ENCODE data around the gene AP3S1. TPM values are rescaled to one million over a fixed set of nuclear protein-coding genes. Genes with fewer than 3 reads are reported as not detected.

Gene AP3S1
- total and polyA plus RNA-seq, 2 of the 13 experiments (the other 11 are each of a cell fraction or from before 2014, with no cell fraction given): 50.5 to 85.9 TPM

DNA sequence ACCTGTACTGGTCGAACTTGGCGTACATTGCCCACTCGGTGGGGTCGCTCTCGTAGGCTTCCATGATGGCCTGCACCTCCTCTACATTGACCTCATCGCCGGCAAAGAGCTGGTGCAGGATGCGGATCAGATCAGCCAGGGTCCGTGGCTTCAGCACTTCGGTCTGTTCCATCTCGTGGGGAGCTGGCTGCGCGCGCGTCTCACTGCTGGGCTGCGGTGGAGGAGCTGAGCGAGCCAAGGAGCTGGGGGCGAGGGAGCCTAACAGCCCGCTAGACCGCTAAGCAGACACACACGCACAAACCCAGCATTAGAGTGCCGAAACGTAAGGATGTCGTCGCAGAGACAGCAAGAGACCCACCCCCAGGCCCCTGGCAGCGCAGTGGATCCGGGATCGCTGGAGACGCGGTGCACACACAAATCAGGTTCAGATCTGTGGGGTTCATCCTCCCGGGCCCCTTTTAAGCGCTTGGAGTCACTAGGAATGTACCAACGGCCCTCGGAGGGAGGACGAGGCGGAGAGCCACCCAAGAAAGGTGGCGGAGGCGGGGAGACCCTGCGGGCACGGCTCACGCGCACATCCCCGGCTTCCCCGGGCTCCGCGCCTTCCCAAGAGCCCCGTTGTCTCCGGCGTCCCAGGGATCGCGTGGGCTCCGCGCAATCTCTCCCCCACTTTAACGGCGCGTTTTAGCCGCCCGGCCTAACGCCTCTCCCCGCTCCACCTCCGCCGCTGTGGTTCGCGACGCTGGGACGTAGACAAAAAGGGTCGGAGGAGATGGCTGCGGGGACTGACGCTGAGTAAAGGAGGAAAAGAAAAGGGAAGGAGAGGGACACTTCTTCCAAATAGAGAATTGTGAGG is 25.3 kb upstream of the AP3S1 start, which contains the start of gene CDO1 (continued):
- TF ChIP-seq, protein P1, sequence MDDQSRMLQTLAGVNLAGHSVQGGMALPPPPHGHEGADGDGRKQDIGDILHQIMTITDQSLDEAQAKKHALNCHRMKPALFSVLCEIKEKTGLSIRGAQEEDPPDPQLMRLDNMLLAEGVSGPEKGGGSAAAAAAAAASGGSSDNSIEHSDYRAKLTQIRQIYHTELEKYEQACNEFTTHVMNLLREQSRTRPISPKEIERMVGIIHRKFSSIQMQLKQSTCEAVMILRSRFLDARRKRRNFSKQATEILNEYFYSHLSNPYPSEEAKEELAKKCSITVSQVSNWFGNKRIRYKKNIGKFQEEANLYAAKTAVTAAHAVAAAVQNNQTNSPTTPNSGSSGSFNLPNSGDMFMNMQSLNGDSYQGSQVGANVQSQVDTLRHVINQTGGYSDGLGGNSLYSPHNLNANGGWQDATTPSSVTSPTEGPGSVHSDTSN (CRISPR knock-in tag; IDR thresholded peaks at IDR 0.05; ENCODE audit: borderline replicate concordance): 0 out of 2 replicates have a peak, but pooled peaks have one; percentile 22
- TF ChIP-seq TARDBP (CRISPR knock-in tag; IDR thresholded peaks at IDR 0.05): 0 out of 2 replicates have a peak, but pooled peaks have one; percentile 6
- TF ChIP-seq ATF7-NPFF (CRISPR knock-in tag; IDR thresholded peaks at IDR 0.05; ENCODE audit: low read depth): 0 out of 2 replicates have a peak, but pooled peaks have one; percentile 29
- TF ChIP-seq, protein P2, sequence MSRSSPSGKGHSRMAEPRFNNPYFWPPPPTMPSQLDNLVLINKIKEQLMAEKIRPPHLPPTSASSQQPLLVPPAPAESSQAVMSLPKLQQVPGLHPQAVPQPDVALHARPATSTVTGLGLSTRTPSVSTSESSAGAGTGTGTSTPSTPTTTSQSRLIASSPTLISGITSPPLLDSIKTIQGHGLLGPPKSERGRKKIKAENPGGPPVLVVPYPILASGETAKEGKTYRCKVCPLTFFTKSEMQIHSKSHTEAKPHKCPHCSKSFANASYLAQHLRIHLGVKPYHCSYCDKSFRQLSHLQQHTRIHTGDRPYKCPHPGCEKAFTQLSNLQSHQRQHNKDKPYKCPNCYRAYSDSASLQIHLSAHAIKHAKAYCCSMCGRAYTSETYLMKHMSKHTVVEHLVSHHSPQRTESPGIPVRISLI (CRISPR knock-in tag; IDR thresholded peaks at IDR 0.05; ENCODE audit: borderline replicate concordance): no peak
- TF ChIP-seq HMG20A (CRISPR knock-in tag; IDR thresholded peaks at IDR 0.05; ENCODE audit: borderline replicate concordance): no peak
- TF ChIP-seq ZNF12 (CRISPR knock-in tag; IDR thresholded peaks at IDR 0.05): no peak
- TF ChIP-seq, protein P3, sequence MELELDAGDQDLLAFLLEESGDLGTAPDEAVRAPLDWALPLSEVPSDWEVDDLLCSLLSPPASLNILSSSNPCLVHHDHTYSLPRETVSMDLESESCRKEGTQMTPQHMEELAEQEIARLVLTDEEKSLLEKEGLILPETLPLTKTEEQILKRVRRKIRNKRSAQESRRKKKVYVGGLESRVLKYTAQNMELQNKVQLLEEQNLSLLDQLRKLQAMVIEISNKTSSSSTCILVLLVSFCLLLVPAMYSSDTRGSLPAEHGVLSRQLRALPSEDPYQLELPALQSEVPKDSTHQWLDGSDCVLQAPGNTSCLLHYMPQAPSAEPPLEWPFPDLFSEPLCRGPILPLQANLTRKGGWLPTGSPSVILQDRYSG (CRISPR knock-in tag; IDR thresholded peaks at IDR 0.05): no peak
- TF ChIP-seq NFYB (CRISPR knock-in tag; IDR thresholded peaks at IDR 0.05): no peak
- no peak for TF ChIP-seq GTF2F1 (IDR thresholded peaks at IDR 0.05; ENCODE audit: low read length)
- no peak for TF ChIP-seq SNAI1 (CRISPR knock-in tag; IDR thresholded peaks at IDR 0.05; ENCODE audit: borderline replicate concordance)
- no peak for TF ChIP-seq SP4 (CRISPR knock-in tag; IDR thresholded peaks at IDR 0.05)

Data from HepG2 (cell line).